Right lobe of liver (tissue), 6 donors: ENCODE data around the gene NUDT4. TPM values are rescaled to one million over a fixed set of nuclear protein-coding genes. Genes with fewer than 3 reads are reported as not detected.

ENCODE experiments used
- ATAC-seq, 4 donors: fragments of 200-7000 bp; cut with Tn5 transposase; one replicate each; pipeline ENCODE4 v1.9.1; 2020; ENCODE audit warnings: mild to moderate bottlenecking in 4 of 4, moderate library complexity in 4 of 4
- DNase-seq, 3 donors: peaks; one replicate each; pipeline ENCODE4 v3.0.0-alpha.2; 2020
- H3K27ac ChIP-seq, 3 donors: fragments of 200-600 bp; one replicate each; pipeline ENCODE4 v1.8.0; 2022
- H3K27me3 ChIP-seq, 2 donors: fragments of 200-600 bp; one replicate each; pipeline ENCODE4 v1.8.0; 2022
- H3K36me3 ChIP-seq, 4 donors: fragments of 200-600 bp; sonication (generic) in 1 of 4; one replicate each; pipeline versions ENCODE4 v1.5.1 to v1.8.0; 2017 to 2022; ENCODE audit warnings: control low read depth in 1 of 4
- H3K4me1 ChIP-seq, 4 donors: fragments of 200-600 bp; sonication (generic) in 1 of 4; one replicate each; pipeline versions ENCODE4 v1.5.1 to v1.8.0; 2017 to 2022; ENCODE audit warnings: control low read depth in 1 of 4
- H3K4me3 ChIP-seq, 3 donors: fragments of 200-600 bp; one replicate each; pipeline ENCODE4 v1.8.0; 2022
- H3K9me3 ChIP-seq, 4 donors: fragments of 200-600 bp; sonication (generic) in 1 of 4; one replicate each; pipeline versions ENCODE4 v1.5.1 to v1.8.0; 2017 to 2022; ENCODE audit warnings: control low read depth in 1 of 4
- CTCF ChIP-seq, 4 donors: fragments of 200-600 bp in 3 of 4; fragments of 450-650 bp in 1 of 4; IDR thresholded peaks; one replicate each; pipeline versions ENCODE4 v1.5.1 to v1.8.0; 2016 to 2022; ENCODE audit warnings: antibody characterized with exemption in 4 of 4, mild to moderate bottlenecking in 2 of 4
- POLR2A ChIP-seq: fragments of 450-650 bp; IDR thresholded peaks from one replicate; pipeline ENCODE4 v1.6.1; 2017; ENCODE audit warnings: antibody characterized with exemption, mild to moderate bottlenecking
- WGBS: methylation state at CpG from one replicate; pipeline ENCODE4 v1.1.6; 2018; ENCODE audit warnings: low coverage, low lambda C conversion rate; ENCODE audit not compliant: insufficient coverage; ENCODE audit errors: missing lambda C conversion rate; 5-methylcytosine and 5-hydroxymethylcytosine counted together
- intact Hi-C, 2 donors: fragments of 100-400 bp; cut with DNase I; formaldehyde crosslinking; loops; one replicate each; pipeline versions ENCODE4 v1.11.2 to v1.14.1; 2022
- total RNA-seq, 6 experiments: library from RNA; depleted of rRNA in 2 of 6; stranded (reverse); fragments of >200 nt in 2 of 6; fragmentation: NEBNext Ultra II Directional in 3 of 6; extraction: Animal tissue kit (Norgen Biotek cat#: 25700) in 3 of 6; gene quantifications; one replicate each; pipeline versions ENCODE4 v1.1.0 to v1.2.4, GENCODE V29; 2016 to 2023
- donor health status: DM: no; HTN: yes; CAD: no.
- donor health status: DM: no; HTN: no; CAD: no.
- donor health status: DM: no; HTN: no; CAD: no.
- donor health status: DM: no; HTN: yes; CAD: no.
- donor health status: DM: no; HTN: yes; CAD: no.

Gene NUDT4
- total RNA-seq, 6 experiments from 2014 or later: 13.1 to 23.1 (median 20.3) TPM

GRCh38 chr12:93336291-93336741 lies 41.4 kb upstream of the NUDT4 start:
- Histone ChIP-seq H3K4me3 (no peak overlapping the region), H3K27ac (no peak overlapping the region), H3K36me3 (no peaks in the 10 kb centered on the region), H3K27me3 (no peaks in the 10 kb centered on the region), H3K9me3 (no peaks in the 10 kb centered on the region), H3K4me1 (no peaks in the 10 kb centered on the region)
- no peak for DNase-seq
- WGBS: 72% methylated on average over 4 of the region's 4 CpGs
- no peak for ATAC-seq
- TF ChIP-seq POLR2A (no peak), CTCF (IDR thresholded peaks at IDR 0.05) (no peak)
- intact Hi-C loops: no loop called here

- Histone ChIP-seq H3K9me3 (no peaks in the 10 kb centered on the region), H3K27ac (no peak overlapping the region), H3K4me3 (no peak overlapping the region), H3K36me3 (no peaks in the 10 kb centered on the region), H3K27me3 (no peaks in the 10 kb centered on the region), H3K4me1 (no peaks in the 10 kb centered on the region)
- no peak for ATAC-seq
- WGBS: 89% methylated on average over 7 of the region's 7 CpGs
- intact Hi-C loops: no loop called here
- TF ChIP-seq CTCF (IDR thresholded peaks at IDR 0.05): no peak
- TF ChIP-seq POLR2A: no peak
- DNase-seq: no peak
These were observed 39.1 kb upstream of the NUDT4 start for GRCh38 chr12:93338598-93338997.

GRCh38 chr12:93339695-93340094 lies 38.0 kb upstream of the NUDT4 start:
- H3K4me1 ChIP-seq: no peaks in the 10 kb centered on the region
- intact Hi-C loops: no loop called here
- no peaks in the 10 kb centered on the region for H3K27me3 ChIP-seq
- no peak for ATAC-seq
- DNase-seq: no peak
- no peaks in the 10 kb centered on the region for H3K36me3 ChIP-seq
- H3K9me3 ChIP-seq: no peaks in the 10 kb centered on the region
- H3K27ac ChIP-seq: no peak overlapping the region
- TF ChIP-seq CTCF (IDR thresholded peaks at IDR 0.05) (no peak), POLR2A (no peak)
- H3K4me3 ChIP-seq: no peak overlapping the region
- WGBS: 92% methylated on average over 4 of the region's 4 CpGs

GRCh38 chr12:93341409-93342049 lies 36.2 kb upstream of the NUDT4 start:
- no peaks in the 10 kb centered on the region for H3K36me3 ChIP-seq
- H3K9me3 ChIP-seq: no peaks in the 10 kb centered on the region
- H3K4me3 ChIP-seq: no peak overlapping the region
- no peak for TF ChIP-seq POLR2A
- TF ChIP-seq CTCF (IDR thresholded peaks at IDR 0.05): no peak
- intact Hi-C loops: no loop called here
- no peaks in the 10 kb centered on the region for H3K27me3 ChIP-seq
- WGBS: 67% methylated on average over 1 of the region's 3 CpGs
- ATAC-seq (no peak), DNase-seq (no peak)
- H3K27ac ChIP-seq: no peak overlapping the region
- no peaks in the 10 kb centered on the region for H3K4me1 ChIP-seq
